HEK293 (cell line): ENCODE results near the gene PCDH15.

ENCODE experiments used
- CTCF ChIP-seq: fragments of 450-650 bp; formaldehyde crosslinking; IDR thresholded peaks from 2 replicates; pipeline ENCODE4 v1.5.1; 2016; ENCODE audit warnings: missing biosample characterization, missing genetic modification characterization
- MZF1 ChIP-seq: fragments of 450-650 bp; formaldehyde crosslinking; IDR thresholded peaks from 2 replicates; pipeline ENCODE4 v1.5.1; 2017; ENCODE audit warnings: missing biosample characterization, missing genetic modification characterization, borderline replicate concordance
- OVOL3 ChIP-seq: fragments of 450-650 bp; formaldehyde crosslinking; IDR thresholded peaks from 2 replicates; pipeline ENCODE4 v1.5.1; 2016; ENCODE audit warnings: missing biosample characterization, missing genetic modification characterization
- YY1 ChIP-seq: fragments of 450-650 bp; formaldehyde crosslinking; IDR thresholded peaks from 2 replicates; pipeline ENCODE4 v1.5.1; 2018; ENCODE audit warnings: missing biosample characterization, missing genetic modification characterization
- ZNF311 ChIP-seq: fragments of 450-650 bp; formaldehyde crosslinking; IDR thresholded peaks from 2 replicates; pipeline ENCODE4 v1.5.1; 2017; ENCODE audit warnings: missing biosample characterization, missing genetic modification characterization, borderline replicate concordance
- ZNF341 ChIP-seq: fragments of 450-650 bp; formaldehyde crosslinking; IDR thresholded peaks from 2 replicates; pipeline ENCODE4; 2016; ENCODE audit warnings: low read depth, missing biosample characterization, missing genetic modification characterization
- ZNF391 ChIP-seq: fragments of 450-650 bp; formaldehyde crosslinking; IDR thresholded peaks from 2 replicates; pipeline ENCODE4 v1.5.1; 2016; ENCODE audit warnings: low read depth, missing biosample characterization, missing genetic modification characterization, borderline replicate concordance
- ZSCAN16 ChIP-seq: fragments of 450-650 bp; formaldehyde crosslinking; IDR thresholded peaks from 2 replicates; pipeline ENCODE4 v1.5.1; 2016; ENCODE audit warnings: missing biosample characterization, missing genetic modification characterization

- TF ChIP-seq ZNF311 (tag by site-specific recombination) = no peak
- TF ChIP-seq MZF1 = no peak
- TF ChIP-seq YY1 (tag by site-specific recombination) = no peak
- TF ChIP-seq ZSCAN16 (tag by site-specific recombination) = no peak
- TF ChIP-seq ZNF341 (tag by site-specific recombination) = no peak
- no peak for TF ChIP-seq CTCF (tag by site-specific recombination)
- TF ChIP-seq ZNF391 (tag by site-specific recombination) = no peak
- no peak for TF ChIP-seq OVOL3 (tag by site-specific recombination)
These were observed 297.2 kb downstream of the PCDH15 start for GRCh38 chr10:54503863-54504262.
